GM19455 (cell line): ENCODE results near the gene LYAR.
"Not testable (repeated sequence)": the region's sequence is repeated elsewhere in the genome, so short reads cannot be mapped to it uniquely, and the experiment has no call there.

Experiments
- ATAC-seq: cut with Tn5 transposase; IDR thresholded peaks from one replicate; pipeline ENCODE4 v1.9.1; 2021; ENCODE audit not compliant: unreplicated experiment

LYAR gene

DNA sequence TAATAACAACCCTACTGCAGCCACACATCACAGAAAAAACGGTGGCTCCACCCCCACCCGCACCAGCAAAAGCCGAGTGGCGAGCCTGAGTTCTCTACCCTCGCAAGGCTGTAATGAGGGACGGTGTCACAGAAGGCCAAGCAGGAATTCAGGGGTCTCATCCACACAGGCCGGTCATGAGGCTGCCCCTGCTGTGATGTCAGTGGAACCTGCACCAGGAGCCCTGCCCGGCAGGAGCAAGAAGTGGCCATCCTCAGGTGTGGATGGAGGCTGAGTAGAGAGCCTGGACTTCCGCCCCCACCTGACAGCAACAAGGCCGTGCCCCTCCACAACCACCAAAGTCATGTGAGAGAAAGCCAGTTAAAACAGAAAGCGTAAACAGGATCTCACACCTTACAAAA lies 20.6 kb downstream of the LYAR start:
- no peak for ATAC-seq

DNA sequence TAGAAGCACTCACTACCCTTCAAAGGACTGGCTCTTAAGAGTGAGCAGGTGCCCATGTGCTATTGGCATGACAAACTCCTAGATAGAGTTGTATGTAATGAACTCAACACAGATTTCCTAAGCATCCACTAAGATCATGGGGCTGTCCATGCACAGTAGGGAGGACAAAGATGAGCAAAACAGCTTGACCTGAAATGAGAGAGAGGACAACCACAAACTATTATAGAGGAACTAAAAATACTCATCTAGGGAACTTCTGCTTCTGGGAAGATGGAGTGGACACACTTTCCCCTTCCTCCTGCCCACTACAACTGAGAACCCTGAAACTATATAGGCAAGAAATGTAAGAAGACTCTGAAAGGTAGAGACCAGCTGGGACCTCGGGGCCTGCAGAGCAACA lies 21.2 kb downstream of the LYAR start:
- ATAC-seq: no peak

- ATAC-seq: no peak
These were observed 22.0 kb downstream of the LYAR start for GRCh38 chr4:4267981-4268380.

- ATAC-seq: no peak
These were observed 29.7 kb downstream of the LYAR start for GRCh38 chr4:4260185-4260751.

GRCh38 chr4:4259484-4260100 lies 30.4 kb downstream of the LYAR start:
- no peak for ATAC-seq

- not testable (repeated sequence) for ATAC-seq
These were observed 32.2 kb downstream of the LYAR start for GRCh38 chr4:4257705-4258104.

GRCh38 chr4:4256799-4257198 lies 33.2 kb downstream of the LYAR start:
- ATAC-seq: no peak

DNA sequence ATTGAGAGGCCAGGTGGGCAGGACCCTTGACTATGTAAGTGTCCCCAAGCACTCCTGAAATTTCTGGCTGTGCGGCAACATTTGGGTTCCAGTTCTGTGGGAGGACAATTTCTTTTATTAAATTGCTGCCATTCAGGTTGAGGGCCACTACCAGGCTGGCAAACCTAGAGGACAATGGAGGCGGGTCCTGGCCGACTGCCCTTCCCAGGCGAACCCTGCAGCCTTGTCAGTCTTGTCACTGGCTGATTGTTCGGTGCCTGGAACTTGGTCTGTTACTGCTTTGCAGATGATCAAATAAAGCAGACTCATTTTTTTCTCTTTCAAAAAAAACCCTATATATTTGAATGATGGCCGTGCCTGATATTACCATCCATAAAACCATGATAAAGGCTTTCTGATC lies 35.3 kb downstream of the LYAR start:
- no peak for ATAC-seq

DNA sequence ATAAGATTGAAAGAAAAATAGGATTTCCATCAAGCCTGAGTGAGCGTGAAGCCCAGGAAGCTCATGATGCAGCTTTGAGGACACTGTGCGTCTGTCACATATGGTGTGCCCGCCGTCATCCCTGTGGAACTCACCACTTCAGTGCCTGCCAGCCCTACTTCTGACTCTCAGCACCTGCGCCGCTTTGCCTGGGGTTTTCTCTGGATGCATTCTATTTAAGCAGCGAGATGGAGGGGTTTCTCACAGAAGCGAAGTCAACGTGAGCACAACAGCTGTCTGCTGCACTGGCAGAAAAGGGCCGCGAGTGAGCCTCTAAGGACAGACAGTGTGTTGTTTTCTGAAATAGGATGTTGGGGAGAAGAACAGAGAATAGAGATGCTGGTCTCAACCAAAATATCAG lies 35.8 kb downstream of the LYAR start:
- ATAC-seq: no peak

- ATAC-seq: no peak
These were observed 40.1 kb downstream of the LYAR start for GRCh38 chr4:4249866-4250265.

- not testable (repeated sequence) for ATAC-seq
These were observed 40.6 kb downstream of the LYAR start for GRCh38 chr4:4249342-4249741.

GRCh38 chr4:4248885-4249203 lies 41.1 kb downstream of the LYAR start:
- no peak for ATAC-seq

GRCh38 chr4:4248029-4248884 lies 41.7 kb downstream of the LYAR start, which contains the start of gene TMEM128:
TSS of gene TMEM128 (minus strand) at chr4:4248223. CDS start at chr4:4248202, 21 bp downstream.
- peak; percentile 97 for ATAC-seq

DNA sequence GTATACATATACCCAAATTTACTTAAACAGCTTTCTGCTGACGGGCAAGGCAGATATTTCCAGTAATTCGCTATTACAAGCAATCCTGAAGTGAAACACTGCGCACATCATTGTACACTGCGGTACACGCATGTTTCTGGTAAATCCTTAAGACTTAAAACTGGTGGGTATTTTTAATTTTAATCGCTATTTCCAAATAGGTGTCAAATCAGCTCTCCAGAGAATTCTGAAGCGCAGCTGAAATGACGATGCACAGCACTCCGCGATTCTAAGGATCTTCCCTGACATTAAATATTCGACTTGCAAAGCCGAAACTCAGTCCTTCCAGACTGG lies 42.3 kb downstream of the LYAR start:
- peak; percentile 43 for ATAC-seq

- ATAC-seq: no peak
These were observed 44.8 kb downstream of the LYAR start for GRCh38 chr4:4245172-4245571.

DNA sequence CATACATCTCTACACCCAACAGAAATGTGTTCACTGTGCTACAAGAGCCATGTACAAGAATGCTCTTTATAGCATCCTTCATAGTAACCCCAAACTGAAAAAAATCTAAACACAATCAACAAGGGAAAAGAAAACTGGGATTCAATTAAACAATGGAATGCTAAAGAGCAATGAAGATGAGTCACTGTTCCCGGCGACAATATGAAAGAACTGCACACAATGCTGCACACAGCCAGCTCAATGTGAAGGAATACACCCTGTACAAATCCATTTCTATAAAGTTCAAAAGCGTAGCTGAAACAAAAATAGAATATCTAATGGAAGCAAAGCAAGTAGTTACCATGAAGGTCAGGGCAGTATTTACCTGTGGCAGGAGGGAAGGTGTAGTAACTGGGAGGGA lies 50.4 kb downstream of the LYAR start:
- not testable (repeated sequence) for ATAC-seq

GRCh38 chr4:4233610-4234009 lies 56.3 kb downstream of the LYAR start:
- no peak for ATAC-seq

DNA sequence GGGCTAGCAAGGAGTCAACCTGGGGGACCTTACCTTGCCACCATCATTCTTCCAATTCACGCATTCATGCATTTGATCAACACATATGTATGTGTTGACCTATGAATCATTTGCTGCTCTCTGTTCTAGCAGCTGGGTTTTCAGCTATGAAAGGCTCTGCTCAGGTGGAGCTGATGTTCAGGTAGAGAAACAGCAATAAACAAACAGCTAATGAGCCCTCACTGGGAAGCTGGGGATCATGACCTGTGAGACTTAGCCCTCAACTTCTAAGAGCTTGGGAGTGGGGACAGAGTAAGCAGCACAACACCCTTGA lies 61.6 kb downstream of the LYAR start:
- no peak for ATAC-seq

DNA sequence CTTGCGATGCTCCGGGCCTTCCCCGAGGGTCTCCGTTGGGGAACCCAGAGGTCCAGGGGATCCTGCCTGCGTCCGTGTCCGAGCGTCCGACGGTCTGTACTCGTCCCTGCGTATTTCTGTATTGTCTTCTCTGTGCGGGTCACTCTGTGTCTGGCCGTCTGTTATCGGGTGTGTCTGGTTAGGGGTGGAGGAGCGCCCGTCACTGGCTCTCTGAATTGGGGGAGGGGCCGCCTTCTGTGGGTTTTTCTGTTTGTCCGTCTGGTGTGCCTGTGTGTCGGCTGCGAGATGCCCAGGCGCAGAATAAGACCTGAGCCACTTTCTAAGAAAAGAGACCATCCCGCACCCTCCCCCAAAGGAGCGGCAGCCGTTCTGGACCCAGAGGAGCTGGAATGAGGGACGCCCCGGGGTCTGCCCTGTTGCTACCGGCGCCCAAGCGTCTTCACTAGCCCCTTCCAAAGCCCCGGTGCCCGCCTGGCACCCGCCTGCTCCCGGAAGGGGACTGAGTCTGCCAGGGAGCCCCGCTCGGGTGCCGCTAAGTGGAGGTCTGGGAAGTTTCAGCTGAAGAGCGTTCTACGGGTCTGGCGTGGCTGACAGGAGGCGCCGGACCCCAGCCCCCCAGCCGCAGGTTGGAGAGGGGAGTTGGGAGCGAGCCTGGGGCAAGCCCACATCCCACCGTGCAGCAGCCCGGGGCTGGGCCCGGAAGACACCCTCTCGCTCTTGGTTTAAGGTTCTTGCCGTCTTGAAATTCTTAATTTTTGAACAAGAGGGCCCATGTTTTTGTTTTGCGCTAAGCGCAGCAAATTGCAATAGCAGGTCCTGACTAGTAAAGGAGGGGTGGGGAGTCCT lies 62.2 kb downstream of the LYAR start:
- ATAC-seq: no peak

DNA sequence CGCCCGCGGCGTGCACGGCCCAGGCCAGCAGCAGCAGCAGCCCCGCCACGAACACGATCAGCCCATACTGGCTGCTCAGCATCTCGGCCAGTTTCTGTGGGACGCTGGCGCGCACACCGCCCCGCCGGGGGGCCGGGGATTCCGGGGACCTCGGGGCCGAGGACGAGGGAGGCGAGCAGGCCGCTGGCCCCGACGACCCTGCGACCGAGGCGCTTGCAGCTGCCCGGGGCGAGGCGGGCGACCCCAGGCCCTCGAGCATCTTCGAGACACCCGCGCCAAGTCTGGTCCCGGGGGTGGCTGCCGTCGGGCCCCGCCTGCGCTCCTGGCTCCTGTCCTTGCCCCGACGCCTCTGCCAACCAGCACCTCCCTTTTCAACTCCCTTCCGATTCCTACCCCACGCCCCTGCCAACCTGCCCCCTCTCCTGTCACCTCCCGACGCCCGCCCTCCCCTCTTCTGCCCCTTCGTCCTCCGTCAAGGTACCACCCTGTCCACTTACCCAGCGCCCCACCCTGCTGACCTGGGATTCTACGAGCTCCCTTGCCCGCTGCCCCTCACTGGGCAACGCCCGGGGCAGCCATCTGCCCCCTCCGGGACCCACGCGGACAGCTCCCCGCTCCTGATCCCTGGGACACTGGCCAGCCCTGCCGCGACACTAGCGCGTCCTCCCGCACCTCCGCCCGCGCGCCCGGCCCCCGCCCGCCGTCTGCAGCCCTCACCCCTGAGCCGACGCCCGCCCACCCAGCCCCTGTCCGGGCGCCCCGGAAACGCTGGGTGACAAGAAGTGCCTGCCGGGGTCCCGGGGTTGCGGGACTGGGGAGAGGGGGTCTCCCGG lies 63.1 kb downstream of the LYAR start, which contains the start of gene OTOP1:
Gene OTOP1, minus strand, starts transcription at position 324 of the 833 bp plus-strand sequence. Its CDS starts 65 bp downstream, at position 259.
- no peak for ATAC-seq
